HCT116 (cell line): ENCODE results near the gene HYLS1. TPM values are rescaled to one million over a fixed set of nuclear protein-coding genes. Genes with fewer than 3 reads are reported as not detected.
A peak's percentile ranks its signal among the peaks of the same experiment; 100 is the strongest.

Source experiments
- ATAC-seq: fragments of 200-7000 bp; cut with Tn5 transposase; 2 replicates; pipeline ENCODE4 v1.9.1; 2020; ENCODE audit warnings: mild to moderate bottlenecking, moderate library complexity
- BruUV-seq: library from RNA; stranded (reverse); fragments of 400-500 nt; replicated peaks from 2 replicates; lab custom pipeline; 2021; lab: Mats Ljungman, UMichigan
- CTCF ChIA-PET: fragments of 300-600 bp; sonication (Branson Sonifier 250); formaldehyde crosslinking; loops from one replicate; lab custom pipeline; 2021; ENCODE audit warnings: antibody characterized with exemption; lab: Charles Lee
- POLR2A ChIA-PET: fragments of 300-600, 350-600 bp; sonication (Branson Sonifier 250); formaldehyde crosslinking; loops from one replicate; lab custom pipeline; 2021; ENCODE audit warnings: antibody characterized with exemption; lab: Charles Lee
- RAD21 ChIA-PET, 2 experiments: fragments of 300-600 bp; sonication (Branson Sonifier 250); formaldehyde crosslinking; loops; one replicate each; lab custom pipeline; 2023; ENCODE audit warnings: low total read pairs in 2 of 2; ENCODE audit not compliant: uncharacterized antibody in 2 of 2, unreplicated experiment in 2 of 2, low non-redundant PET in 1 of 2; lab: Charles Lee
- DNase-seq: peaks from one replicate; pipeline ENCODE4 v3.0.0-alpha.2; 2010; ENCODE audit warnings: low read depth, low spot score
- H2AFZ ChIP-seq: fragments of 200-600 bp; shearing (Covaris generic), sonication (generic); 2 replicates; pipeline ENCODE4 v1.6.1; 2017; ENCODE audit warnings: low read depth, mixed run types, mixed read lengths, antibody characterized with exemption, low read length; ENCODE audit not compliant: poor library complexity, severe bottlenecking
- H3K27ac ChIP-seq: 2 replicates; pipeline ENCODE4 v1.5.1; 2012; ENCODE audit warnings: low read depth, low read length
- H3K27me3 ChIP-seq: fragments of 200-600 bp; sonication (generic); 2 replicates; pipeline ENCODE4 v1.6.1; 2016; ENCODE audit warnings: mixed run types, low read length, mixed read lengths; ENCODE audit not compliant: insufficient read depth
- H3K36me3 ChIP-seq, 2 experiments: fragments of 200-500 bp in 1 of 2; fragments of 200-600 bp in 1 of 2; sonication (Bioruptor generic) in 1 of 2; sonication (generic) in 1 of 2; 2 replicates each; pipeline versions ENCODE4 v1.5.1 to v1.6.1; 2014 to 2016; ENCODE audit warnings: low read length in 2 of 2, inconsistent platforms in 1 of 2, mixed read lengths in 1 of 2, mixed run types in 1 of 2; ENCODE audit not compliant: insufficient read depth in 2 of 2, control insufficient read depth in 1 of 2
- H3K4me1 ChIP-seq, 2 experiments: fragments of 200-600 bp in 1 of 2; sonication (generic) in 1 of 2; 2 replicates each; pipeline versions ENCODE4 v1.5.1 to v1.6.1; 2012 to 2017; ENCODE audit warnings: low read length in 2 of 2, inconsistent platforms in 1 of 2, mild to moderate bottlenecking in 1 of 2, mixed read lengths in 1 of 2, mixed run types in 1 of 2, moderate library complexity in 1 of 2; ENCODE audit not compliant: insufficient read depth in 2 of 2, control insufficient read depth in 1 of 2
- H3K4me2 ChIP-seq: fragments of 200-600 bp; sonication (generic); 2 replicates; pipeline ENCODE4 v1.6.1; 2017; ENCODE audit warnings: mixed run types, low read length, mixed read lengths
- H3K4me3 ChIP-seq, 2 experiments: fragments of 200-600 bp in 1 of 2; sonication (generic) in 1 of 2; replicated peaks in 1 of 2; 2 replicates each; pipeline ENCODE4 v1.5.1; 2011 to 2016; ENCODE audit warnings: low read length in 2 of 2, control low read depth in 1 of 2, low read depth in 1 of 2, mild to moderate bottlenecking in 1 of 2, mixed read lengths in 1 of 2, mixed run types in 1 of 2
- H3K79me2 ChIP-seq: fragments of 200-600 bp; sonication (generic); 2 replicates; pipeline ENCODE4 v1.6.1; 2017; ENCODE audit warnings: mild to moderate bottlenecking, mixed run types, low read length, moderate library complexity, mixed read lengths; ENCODE audit not compliant: insufficient read depth
- H3K9ac ChIP-seq: fragments of 200-600 bp; sonication (generic); 2 replicates; pipeline ENCODE4 v1.6.1; 2016; ENCODE audit warnings: low read length, mixed read lengths
- H3K9me2 ChIP-seq: fragments of 200-600 bp; sonication (generic), shearing (Covaris generic); 2 replicates; pipeline ENCODE4 v1.6.1; 2017; ENCODE audit warnings: mixed run types, mild to moderate bottlenecking, moderate library complexity; ENCODE audit not compliant: insufficient read depth
- H3K9me3 ChIP-seq, 2 experiments: fragments of 200-500 bp in 1 of 2; fragments of 200-600 bp in 1 of 2; sonication (Bioruptor generic) in 1 of 2; sonication (generic) in 1 of 2; 2 replicates each; pipeline ENCODE4 v1.6.1; 2014 to 2017; ENCODE audit warnings: low read length in 2 of 2, mixed read lengths in 2 of 2, inconsistent platforms in 1 of 2, low read depth in 1 of 2, mild to moderate bottlenecking in 1 of 2, mixed run types in 1 of 2, moderate library complexity in 1 of 2; ENCODE audit not compliant: control insufficient read depth in 1 of 2, insufficient read depth in 1 of 2
- H4K20me1 ChIP-seq: fragments of 200-600 bp; sonication (generic), shearing (Covaris generic); 2 replicates; pipeline ENCODE4 v1.6.1; 2017; ENCODE audit warnings: mixed run types, mild to moderate bottlenecking, moderate library complexity; ENCODE audit not compliant: insufficient read depth
- CBX3 ChIP-seq: IDR thresholded peaks from 2 replicates; pipeline ENCODE4 v1.6.1; 2012; ENCODE audit warnings: low read depth
- CEBPB ChIP-seq: IDR thresholded peaks from 2 replicates; pipeline ENCODE4 v1.6.1; 2012; ENCODE audit warnings: low read depth
- EGR1 ChIP-seq: IDR thresholded peaks from 2 replicates; pipeline ENCODE4 v1.6.1; 2012; ENCODE audit warnings: low read depth
- EZH2phosphoT487 ChIP-seq: fragments of 200-600 bp; IDR thresholded peaks from 2 replicates; pipeline ENCODE4 v1.6.1; 2018; ENCODE audit warnings: antibody characterized with exemption, borderline replicate concordance
- JUND ChIP-seq: IDR thresholded peaks from 2 replicates; pipeline ENCODE4 v1.6.1; 2012
- POLR2A ChIP-seq: IDR thresholded peaks from 2 replicates; pipeline ENCODE4 v1.7.0; 2011; ENCODE audit warnings: borderline replicate concordance; ENCODE audit not compliant: insufficient read depth, insufficient read length; ENCODE audit errors: extremely low read depth
- POLR2AphosphoS5 ChIP-seq: IDR thresholded peaks from 2 replicates; pipeline ENCODE4 v1.6.1; 2011; ENCODE audit warnings: mild to moderate bottlenecking, low read depth, low read length, moderate library complexity
- RAD21 ChIP-seq: IDR thresholded peaks from 2 replicates; pipeline ENCODE4 v1.6.1; 2012; ENCODE audit warnings: low read depth, mild to moderate bottlenecking
- SIN3A ChIP-seq: IDR thresholded peaks from 2 replicates; pipeline ENCODE4 v1.6.1; 2012; ENCODE audit warnings: low read depth
- SP1 ChIP-seq: IDR thresholded peaks from 2 replicates; pipeline ENCODE4 v1.6.1; 2012; ENCODE audit warnings: low read depth
- SRF ChIP-seq: IDR thresholded peaks from 2 replicates; pipeline ENCODE4 v1.6.1; 2012; ENCODE audit warnings: low read depth
- TCF7L2 ChIP-seq: IDR thresholded peaks from 2 replicates; pipeline ENCODE4 v1.7.0; 2011; ENCODE audit warnings: borderline replicate concordance, inconsistent platforms; ENCODE audit not compliant: insufficient read depth, insufficient read length; ENCODE audit errors: extremely low read depth
- YY1 ChIP-seq: IDR thresholded peaks from 2 replicates; pipeline ENCODE4 v1.6.1; 2011; ENCODE audit warnings: low read length, low read depth, moderate library complexity, mild to moderate bottlenecking; ENCODE audit not compliant: insufficient replicate concordance; ENCODE audit errors: extremely low read depth
- ZFX ChIP-seq: fragments of 450-650 bp; IDR thresholded peaks from 2 replicates; pipeline ENCODE4 v1.6.1; 2017
- intact Hi-C: fragments of 100-400 bp; cut with micrococcal nuclease; formaldehyde crosslinking; loops from 2 replicates; pipeline ENCODE4 v1.10.0; 2022
- total RNA-seq: library from RNA; stranded (reverse); gene quantifications from one replicate; pipeline ENCODE4 v1.2.1, GENCODE V29; 2021; ENCODE audit not compliant: unreplicated experiment
- TF ChIP-seq, protein P1 (sequence below): IDR thresholded peaks from 2 replicates; pipeline ENCODE4 v1.6.1; 2012
- TF ChIP-seq, protein P2 (sequence below): IDR thresholded peaks from 2 replicates; pipeline ENCODE4 v1.6.1; 2012; ENCODE audit warnings: low read depth
- TF ChIP-seq, protein P3 (sequence below), 3 experiments: fragments of 200-600 bp in 1 of 3; sonication (generic) in 1 of 3; IDR thresholded peaks in 2 of 3; conservative IDR thresholded peaks in 1 of 3; 2 replicates each; pipeline ENCODE4 v1.5.1; 2012 to 2017; ENCODE audit warnings: low read depth in 2 of 3, low read length in 2 of 3, antibody characterized with exemption in 1 of 3, borderline replicate concordance in 1 of 3, control low read depth in 1 of 3, mild to moderate bottlenecking in 1 of 3, mixed read lengths in 1 of 3, mixed run types in 1 of 3, moderate library complexity in 1 of 3; ENCODE audit not compliant: insufficient read depth in 1 of 3

HYLS1 gene
- total RNA-seq, 1 experiment from 2014 or later: 18.9 TPM

DNA sequence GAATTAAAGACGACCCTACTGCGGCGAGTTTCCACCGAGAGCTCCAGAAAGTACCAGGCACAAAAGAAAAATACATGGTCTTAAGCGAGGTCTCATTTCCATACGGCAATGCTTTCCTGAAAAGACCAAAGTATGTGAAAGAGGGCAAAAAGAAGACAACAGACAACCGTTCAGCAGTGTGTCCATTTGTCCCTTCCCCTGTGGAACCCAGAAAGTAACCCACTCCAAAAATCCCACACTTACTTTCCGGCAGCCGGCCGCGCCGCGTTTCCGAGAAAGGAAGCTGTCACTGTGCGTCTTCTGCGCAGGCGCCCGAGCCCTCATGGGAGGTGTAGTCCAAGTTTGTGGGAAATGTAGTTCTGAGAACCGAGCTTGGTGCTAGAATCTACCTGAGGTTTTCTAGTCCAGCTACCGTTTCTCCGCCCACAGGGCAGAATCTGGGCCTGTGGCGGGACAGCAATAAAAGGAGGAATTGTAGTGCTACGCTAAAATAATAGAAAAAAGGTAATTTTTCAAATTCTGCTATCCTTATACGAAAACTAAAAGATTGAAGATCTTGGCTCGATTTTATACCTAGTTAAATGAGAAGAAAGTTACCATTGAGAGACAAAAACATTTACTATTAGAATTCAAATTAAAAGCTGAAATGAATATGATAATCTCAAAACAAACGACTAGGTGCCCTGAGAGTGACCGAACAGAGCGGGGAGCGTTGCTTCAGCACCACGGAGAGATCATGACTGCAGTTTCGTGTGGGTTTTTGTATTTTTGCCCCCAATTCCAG lies 15.7 kb downstream of the HYLS1 start, which contains the start of gene PUS3:
TSS of gene PUS3 (minus strand) at position 280 of the 784 bp plus-strand sequence. CDS start 6,922 bp downstream, outside the sequence.
- Histone ChIP-seq H3K36me3 (peaks cover 17 to 20% of the 10 kb centered on the region in 2 experiments; a peak in 3 of 4 replicates), H3K4me2 (peak within 1 kb of the TSS; percentile 79), H3K27me3 (peaks cover 8% of the 10 kb centered on the region; the same call in 1 of the 2 replicates), H4K20me1 (0 out of 2 replicates have a peak, but pooled peaks cover 4% of the 10 kb centered on the region), H3K9me3 (no peaks in the 10 kb centered on the region), H3K27ac (peak within 1 kb of the TSS; percentile 65), H3K79me2 (peaks cover 44% of the 10 kb centered on the region), H3K4me3 (peak within 1 kb of the TSS; percentile 63 to 82), H3K9me2 (no peaks in the 10 kb centered on the region), H2AFZ (peak within 1 kb of the TSS; percentile 32), H3K4me1 (peaks cover 3 to 8% of the 10 kb centered on the region in 2 experiments; a peak in 2 of 4 replicates), H3K9ac (peak within 1 kb of the TSS; percentile 74)
- CTCF ChIA-PET: interaction anchor here (0.7 to 1.1 kb wide), 4 partner anchors 11 to 349 kb away, joined by 3 to 8 read pairs (median 4); no protein-coding TSS in a partner anchor
- peak; percentile 97 for ATAC-seq
- BruUV-seq: no TSS peak
- RAD21 ChIA-PET: interaction anchor here (0.7 kb wide), 2 partner anchors 15 to 222 kb away, joined by 4 read pairs; no protein-coding TSS in a partner anchor
- DNase-seq: peak; percentile 73
- 0 out of 2 replicates have a peak, but pooled peaks have one; percentile 15 for TF ChIP-seq CBX3
- TF ChIP-seq JUND: no peak
- peak; percentile 66 for TF ChIP-seq POLR2A
- TF ChIP-seq, protein P1, sequence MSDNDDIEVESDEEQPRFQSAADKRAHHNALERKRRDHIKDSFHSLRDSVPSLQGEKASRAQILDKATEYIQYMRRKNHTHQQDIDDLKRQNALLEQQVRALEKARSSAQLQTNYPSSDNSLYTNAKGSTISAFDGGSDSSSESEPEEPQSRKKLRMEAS: peak; percentile 75
- TF ChIP-seq RAD21: no peak
- TF ChIP-seq, protein P2, sequence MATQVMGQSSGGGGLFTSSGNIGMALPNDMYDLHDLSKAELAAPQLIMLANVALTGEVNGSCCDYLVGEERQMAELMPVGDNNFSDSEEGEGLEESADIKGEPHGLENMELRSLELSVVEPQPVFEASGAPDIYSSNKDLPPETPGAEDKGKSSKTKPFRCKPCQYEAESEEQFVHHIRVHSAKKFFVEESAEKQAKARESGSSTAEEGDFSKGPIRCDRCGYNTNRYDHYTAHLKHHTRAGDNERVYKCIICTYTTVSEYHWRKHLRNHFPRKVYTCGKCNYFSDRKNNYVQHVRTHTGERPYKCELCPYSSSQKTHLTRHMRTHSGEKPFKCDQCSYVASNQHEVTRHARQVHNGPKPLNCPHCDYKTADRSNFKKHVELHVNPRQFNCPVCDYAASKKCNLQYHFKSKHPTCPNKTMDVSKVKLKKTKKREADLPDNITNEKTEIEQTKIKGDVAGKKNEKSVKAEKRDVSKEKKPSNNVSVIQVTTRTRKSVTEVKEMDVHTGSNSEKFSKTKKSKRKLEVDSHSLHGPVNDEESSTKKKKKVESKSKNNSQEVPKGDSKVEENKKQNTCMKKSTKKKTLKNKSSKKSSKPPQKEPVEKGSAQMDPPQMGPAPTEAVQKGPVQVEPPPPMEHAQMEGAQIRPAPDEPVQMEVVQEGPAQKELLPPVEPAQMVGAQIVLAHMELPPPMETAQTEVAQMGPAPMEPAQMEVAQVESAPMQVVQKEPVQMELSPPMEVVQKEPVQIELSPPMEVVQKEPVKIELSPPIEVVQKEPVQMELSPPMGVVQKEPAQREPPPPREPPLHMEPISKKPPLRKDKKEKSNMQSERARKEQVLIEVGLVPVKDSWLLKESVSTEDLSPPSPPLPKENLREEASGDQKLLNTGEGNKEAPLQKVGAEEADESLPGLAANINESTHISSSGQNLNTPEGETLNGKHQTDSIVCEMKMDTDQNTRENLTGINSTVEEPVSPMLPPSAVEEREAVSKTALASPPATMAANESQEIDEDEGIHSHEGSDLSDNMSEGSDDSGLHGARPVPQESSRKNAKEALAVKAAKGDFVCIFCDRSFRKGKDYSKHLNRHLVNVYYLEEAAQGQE: peak; percentile 54
- no peak for TF ChIP-seq CEBPB
- TF ChIP-seq ZFX: no peak
- TF ChIP-seq, protein P3, sequence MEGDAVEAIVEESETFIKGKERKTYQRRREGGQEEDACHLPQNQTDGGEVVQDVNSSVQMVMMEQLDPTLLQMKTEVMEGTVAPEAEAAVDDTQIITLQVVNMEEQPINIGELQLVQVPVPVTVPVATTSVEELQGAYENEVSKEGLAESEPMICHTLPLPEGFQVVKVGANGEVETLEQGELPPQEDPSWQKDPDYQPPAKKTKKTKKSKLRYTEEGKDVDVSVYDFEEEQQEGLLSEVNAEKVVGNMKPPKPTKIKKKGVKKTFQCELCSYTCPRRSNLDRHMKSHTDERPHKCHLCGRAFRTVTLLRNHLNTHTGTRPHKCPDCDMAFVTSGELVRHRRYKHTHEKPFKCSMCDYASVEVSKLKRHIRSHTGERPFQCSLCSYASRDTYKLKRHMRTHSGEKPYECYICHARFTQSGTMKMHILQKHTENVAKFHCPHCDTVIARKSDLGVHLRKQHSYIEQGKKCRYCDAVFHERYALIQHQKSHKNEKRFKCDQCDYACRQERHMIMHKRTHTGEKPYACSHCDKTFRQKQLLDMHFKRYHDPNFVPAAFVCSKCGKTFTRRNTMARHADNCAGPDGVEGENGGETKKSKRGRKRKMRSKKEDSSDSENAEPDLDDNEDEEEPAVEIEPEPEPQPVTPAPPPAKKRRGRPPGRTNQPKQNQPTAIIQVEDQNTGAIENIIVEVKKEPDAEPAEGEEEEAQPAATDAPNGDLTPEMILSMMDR (IDR thresholded peaks at IDR 0.05 in 2 of 3, conservative IDR thresholded peaks at IDR 0.05 in 1 of 3; ENCODE audit: borderline replicate concordance in 1 of 3, insufficient read depth in 1 of 3, low read depth in 2 of 3, low read length in 2 of 3): no peak
- TF ChIP-seq TCF7L2: no peak
- TF ChIP-seq SIN3A: peak; percentile 87
- peak; percentile 56 for TF ChIP-seq SP1
- TF ChIP-seq POLR2AphosphoS5: peak; percentile 93
- peak; percentile 63 for TF ChIP-seq SRF
- no peak for TF ChIP-seq EZH2phosphoT487
- TF ChIP-seq EGR1: no peak
- peak; percentile 75 for TF ChIP-seq YY1
- POLR2A ChIA-PET: interaction anchor here (0.6 to 1.4 kb wide), 4 partner anchors 10 to 316 kb away, joined by 3 to 13 read pairs (median 4); partner anchors contain the start of gene HYLS1
- intact Hi-C loops: no loop called here
